Measurements from ENCODE around the gene RAB5B. TPM values are rescaled to one million over a fixed set of nuclear protein-coding genes. Genes with fewer than 3 reads are reported as not detected.
"Not testable (repeated sequence)": the region's sequence is repeated elsewhere in the genome, so short reads cannot be mapped to it uniquely, and the experiment has no call there.

The RAB5B gene
- total and polyA plus RNA-seq, 2 experiments from 2014 or later: 58.6 to 66.6 TPM

DNA sequence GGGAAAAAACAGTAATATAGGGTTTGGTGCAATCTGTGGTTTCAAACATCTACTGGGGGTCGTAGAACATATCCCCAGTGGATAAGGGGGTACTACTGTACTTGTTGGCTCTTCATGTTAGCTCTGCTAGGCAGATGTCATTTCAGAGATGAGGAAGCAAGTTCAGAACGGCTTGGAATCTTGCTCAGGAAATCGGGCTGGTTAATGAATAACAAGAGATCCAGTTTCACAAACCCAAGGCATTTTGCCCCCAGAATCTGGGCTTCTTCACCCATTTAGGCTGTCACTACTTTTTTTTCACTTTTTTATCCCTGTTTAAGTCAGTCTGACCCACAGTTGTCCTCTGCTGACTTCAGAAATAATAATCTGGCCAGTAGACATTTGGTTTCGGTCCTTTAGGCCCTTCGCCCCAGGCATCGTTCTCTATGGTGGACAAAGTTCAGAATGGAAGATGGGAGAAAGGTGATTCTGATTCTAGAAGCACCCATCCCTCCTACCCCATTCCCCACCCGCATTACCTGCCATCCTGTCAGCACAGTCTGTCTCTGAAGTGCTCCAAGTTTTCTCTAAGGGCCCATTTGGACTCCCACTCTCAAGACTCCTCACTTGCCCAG, 27.7 kb downstream of the RAB5B start:
- in situ Hi-C loops (cut with MboI): no loop called here
- no peak overlapping the region for H3K9ac ChIP-seq
- H2AFZ ChIP-seq: no peak overlapping the region
- H3K9me3 ChIP-seq (ENCODE audit: low read depth): no peaks in the 10 kb centered on the region
- H3K4me1 ChIP-seq (ENCODE audit: insufficient read depth): no peaks in the 10 kb centered on the region
- TF ChIP-seq EZH2phosphoT487 (IDR thresholded peaks at IDR 0.05; ENCODE audit: insufficient read depth, low read depth) (no peak), EZH2 (IDR thresholded peaks at IDR 0.05; ENCODE audit: insufficient read depth, poor library complexity, severe bottlenecking) (no peak)
- H3K4me2 ChIP-seq (ENCODE audit: unreplicated experiment): no peak overlapping the region
- no peak for DNase-seq
- 83 to 86% methylated on average over 7 of the region's 7 CpGs for WGBS, 2 experiments (ENCODE audit: low coverage in 1 of 2, low lambda C conversion rate in 2 of 2, missing lambda C conversion rate in 2 of 2)
- H3F3A ChIP-seq (ENCODE audit: insufficient read depth): 0 out of 2 replicates have a peak, but pooled peaks cover 2% of the 10 kb centered on the region
- no peaks in the 10 kb centered on the region for H3K9me2 ChIP-seq (ENCODE audit: insufficient read depth)
- no peaks in the 10 kb centered on the region for H3K36me3 ChIP-seq (ENCODE audit: low read depth)
- peaks cover 4% of the 10 kb centered on the region; the same call in 1 of the 2 replicates for H3K79me2 ChIP-seq (ENCODE audit: insufficient read depth)
- H4K20me1 ChIP-seq (ENCODE audit: insufficient read depth): no peaks in the 10 kb centered on the region
- H3K27me3 ChIP-seq (replicated peaks; ENCODE audit: insufficient read depth): no peaks in the 10 kb centered on the region
- no peak overlapping the region for H3K4me3 ChIP-seq
- H3K27ac ChIP-seq: no peak overlapping the region

DNA sequence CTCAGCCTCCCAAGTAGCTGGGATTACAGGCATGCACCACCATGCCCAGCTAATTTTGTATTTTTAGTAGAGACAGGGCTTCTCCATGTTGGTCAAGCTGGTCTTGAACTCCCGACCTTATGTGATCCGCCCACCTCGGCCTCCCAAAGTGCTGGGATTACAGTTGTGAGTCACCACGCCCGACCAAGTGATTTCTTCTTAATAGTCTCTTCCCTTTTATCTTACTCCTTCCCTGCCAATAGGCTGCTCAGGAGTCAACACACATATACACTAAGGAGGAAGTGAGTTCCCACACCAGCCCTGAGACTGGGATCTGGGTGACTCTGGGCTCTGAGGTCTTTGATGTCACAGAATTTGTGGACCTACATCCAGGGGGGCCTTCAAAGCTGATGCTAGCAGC, 29.5 kb downstream of the RAB5B start:
- H3K9me2 ChIP-seq (ENCODE audit: insufficient read depth); DNase-seq; H3K27me3 ChIP-seq (replicated peaks; ENCODE audit: insufficient read depth); H3F3A ChIP-seq (ENCODE audit: insufficient read depth); H3K4me2 ChIP-seq (ENCODE audit: unreplicated experiment); H3K36me3 ChIP-seq (ENCODE audit: low read depth); H3K4me1 ChIP-seq (ENCODE audit: insufficient read depth); in situ Hi-C loops (cut with MboI); H3K9me3 ChIP-seq (ENCODE audit: low read depth); H4K20me1 ChIP-seq (ENCODE audit: insufficient read depth); H2AFZ ChIP-seq; H3K4me3 ChIP-seq; H3K27ac ChIP-seq; H3K79me2 ChIP-seq (ENCODE audit: insufficient read depth); H3K9ac ChIP-seq: not testable (repeated sequence)
- 96 to 97% methylated on average over 5 of the region's 5 CpGs for WGBS, 2 experiments (ENCODE audit: low coverage in 1 of 2, low lambda C conversion rate in 2 of 2, missing lambda C conversion rate in 2 of 2)

DNA sequence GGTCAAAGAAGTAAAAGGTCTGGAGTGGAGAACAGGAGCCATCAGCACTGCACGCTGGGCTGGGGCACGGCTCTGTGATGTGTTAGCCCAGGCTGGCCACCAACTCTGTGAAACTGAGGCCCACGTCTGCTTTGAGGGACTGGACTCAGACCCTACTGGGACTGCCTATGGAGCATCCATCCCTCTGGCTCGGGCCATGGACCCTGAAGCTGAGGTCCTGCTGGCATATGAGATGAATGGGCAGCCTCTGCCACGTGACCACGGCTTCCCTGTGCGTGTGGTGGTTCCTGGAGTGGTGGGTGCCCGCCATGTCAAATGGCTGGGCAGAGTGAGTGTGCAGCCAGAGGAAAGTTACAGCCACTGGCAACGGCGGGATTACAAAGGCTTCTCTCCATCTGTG, 30.3 kb downstream of the RAB5B start:
- WGBS, 2 experiments (ENCODE audit: low coverage in 1 of 2, low lambda C conversion rate in 2 of 2, missing lambda C conversion rate in 2 of 2): 87 to 89% methylated on average over 10 of the region's 10 CpGs
- 0 out of 2 replicates have a peak, but pooled peaks cover 6% of the 10 kb centered on the region for H3K4me1 ChIP-seq (ENCODE audit: insufficient read depth)
- no peak overlapping the region for H3K9ac ChIP-seq
- H3K4me3 ChIP-seq: no peak overlapping the region
- H3K4me2 ChIP-seq (ENCODE audit: unreplicated experiment): no peak overlapping the region
- no peak for DNase-seq
- TF ChIP-seq EZH2phosphoT487 (IDR thresholded peaks at IDR 0.05; ENCODE audit: insufficient read depth, low read depth): no peak
- no peak for TF ChIP-seq EZH2 (IDR thresholded peaks at IDR 0.05; ENCODE audit: insufficient read depth, poor library complexity, severe bottlenecking)
- H3K9me3 ChIP-seq (ENCODE audit: low read depth): no peaks in the 10 kb centered on the region
- H2AFZ ChIP-seq: no peak overlapping the region
- no peaks in the 10 kb centered on the region for H3K9me2 ChIP-seq (ENCODE audit: insufficient read depth)
- H3K27ac ChIP-seq: no peak overlapping the region
- no peaks in the 10 kb centered on the region for H3K36me3 ChIP-seq (ENCODE audit: low read depth)
- in situ Hi-C loops (cut with MboI): no loop called here
- H3F3A ChIP-seq (ENCODE audit: insufficient read depth): 0 out of 2 replicates have a peak, but pooled peaks cover 6% of the 10 kb centered on the region
- no peaks in the 10 kb centered on the region for H3K27me3 ChIP-seq (replicated peaks; ENCODE audit: insufficient read depth)
- no peaks in the 10 kb centered on the region for H3K79me2 ChIP-seq (ENCODE audit: insufficient read depth)
- no peaks in the 10 kb centered on the region for H4K20me1 ChIP-seq (ENCODE audit: insufficient read depth)

DNA sequence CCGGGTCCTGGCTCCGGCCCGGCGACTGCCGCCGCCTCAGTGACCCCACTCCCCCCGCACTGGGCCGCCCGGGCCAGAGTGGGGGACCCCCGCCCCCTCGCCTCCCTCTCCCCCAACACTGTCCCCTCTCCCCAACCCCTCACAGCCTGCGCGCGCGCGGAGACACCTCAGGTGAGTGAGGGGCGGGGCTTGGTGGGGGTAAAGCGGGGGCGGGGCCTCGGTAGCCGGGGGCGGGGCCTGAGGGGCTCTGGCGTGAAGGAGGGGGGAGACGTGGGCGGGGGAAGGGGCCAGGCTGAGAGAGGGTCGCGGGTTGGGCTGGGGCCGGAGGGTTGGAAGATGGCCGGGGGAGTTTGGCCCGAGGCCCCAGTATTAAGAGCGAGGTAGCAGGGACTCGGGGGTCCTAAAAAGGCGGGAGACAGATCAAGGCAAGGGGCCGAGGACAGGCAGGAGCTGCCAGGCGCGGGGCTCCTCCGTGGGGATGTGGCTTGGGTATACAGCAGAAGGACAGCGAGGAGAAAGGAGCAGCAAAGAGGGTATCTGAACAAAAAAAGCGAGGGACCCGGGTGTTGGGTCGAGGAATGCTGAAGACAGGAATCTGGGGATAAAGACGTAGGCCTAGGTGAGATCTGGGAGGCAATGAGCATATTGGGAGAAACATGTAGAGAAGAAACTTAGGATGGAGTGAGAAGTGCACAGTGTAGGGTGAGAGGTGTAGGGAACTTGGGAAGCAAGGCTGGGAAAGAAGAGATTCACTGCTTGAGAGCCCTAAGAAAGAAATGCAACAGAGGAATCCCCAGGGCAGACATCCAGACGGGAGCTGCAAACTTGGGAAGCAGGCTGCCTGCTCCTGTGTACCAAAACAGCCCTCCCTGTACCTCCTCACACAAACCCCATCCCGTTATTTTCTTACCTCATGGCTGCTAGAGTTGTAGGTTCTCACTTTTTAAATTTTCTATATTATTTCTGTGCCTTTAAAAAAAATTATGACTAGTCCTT, 34.0 kb downstream of the RAB5B start:
- H3K79me2 ChIP-seq (ENCODE audit: insufficient read depth): no peaks in the 10 kb centered on the region
- peak overlapping the region; percentile 96 for H2AFZ ChIP-seq
- H3K4me2 ChIP-seq (ENCODE audit: unreplicated experiment): peak overlapping the region; percentile 79
- no peaks in the 10 kb centered on the region for H3K36me3 ChIP-seq (ENCODE audit: low read depth)
- 2 to 4% methylated on average over 18 to 39 of the region's 44 CpGs for WGBS, 2 experiments (ENCODE audit: low coverage in 1 of 2, low lambda C conversion rate in 2 of 2, missing lambda C conversion rate in 2 of 2)
- in situ Hi-C loops (cut with MboI): no loop called here
- H3K4me3 ChIP-seq: peak overlapping the region; percentile 72
- no peaks in the 10 kb centered on the region for H3K27me3 ChIP-seq (replicated peaks; ENCODE audit: insufficient read depth)
- H4K20me1 ChIP-seq (ENCODE audit: insufficient read depth): no peaks in the 10 kb centered on the region
- 0 out of 2 replicates have a peak, but pooled peaks cover 6% of the 10 kb centered on the region for H3F3A ChIP-seq (ENCODE audit: insufficient read depth)
- DNase-seq: peak; percentile 52
- 0 out of 2 replicates have a peak, but pooled peaks cover 6% of the 10 kb centered on the region for H3K4me1 ChIP-seq (ENCODE audit: insufficient read depth)
- H3K9ac ChIP-seq: peak overlapping the region; percentile 77
- peak overlapping the region; percentile 14; the same call in 1 of the 2 replicates for H3K27ac ChIP-seq
- H3K9me3 ChIP-seq (ENCODE audit: low read depth): no peaks in the 10 kb centered on the region
- H3K9me2 ChIP-seq (ENCODE audit: insufficient read depth): no peaks in the 10 kb centered on the region
- TF ChIP-seq EZH2phosphoT487 (IDR thresholded peaks at IDR 0.05; ENCODE audit: insufficient read depth, low read depth): no peak
- TF ChIP-seq EZH2 (IDR thresholded peaks at IDR 0.05; ENCODE audit: insufficient read depth, poor library complexity, severe bottlenecking): no peak

Measured in GM23248 (cell line).